Measurements from ENCODE around the gene NEUROD2.
A peak's percentile ranks its signal among the peaks of the same experiment; 100 is the strongest.
"Not testable (repeated sequence)": the region's sequence is repeated elsewhere in the genome, so short reads cannot be mapped to it uniquely, and the experiment has no call there.

The NEUROD2 gene

GRCh38 chr17:39591958-39592954, 15.5 kb downstream of the NEUROD2 start (continued):
- peak; percentile 98 for TF ChIP-seq REST (tag by site-specific recombination; IDR thresholded peaks at IDR 0.05)
- no peak for TF ChIP-seq MYNN (tag by site-specific recombination; IDR thresholded peaks at IDR 0.05; ENCODE audit: borderline replicate concordance)

GRCh38 chr17:39590180-39590579, 17.5 kb downstream of the NEUROD2 start:
- H3K4me3 ChIP-seq (ENCODE audit: low read depth, low read length); H3K9me3 ChIP-seq (ENCODE audit: control insufficient read depth, insufficient read depth, low read depth, low read length); H3K27ac ChIP-seq (ENCODE audit: extremely low read depth, low read depth, low read length); H3K36me3 ChIP-seq (ENCODE audit: control insufficient read depth in 2 of 2, insufficient read depth in 1 of 2, low read length in 2 of 2); POLR2A ChIA-PET; H3K4me1 ChIP-seq (ENCODE audit: control insufficient read depth, insufficient read depth, low read length): not testable (repeated sequence)
- TF ChIP-seq ZNF146 (tag by site-specific recombination; IDR thresholded peaks at IDR 0.05) (peak; percentile 39; the same call in 1 of the 2 replicates), ZNF398 (tag by site-specific recombination; IDR thresholded peaks at IDR 0.05) (peak; percentile 57)
- CTCF ChIA-PET = interaction anchor here (0.6 kb wide), 1 partner anchor 222 kb away, joined by 3 read pairs; no protein-coding TSS in a partner anchor

- no peak overlapping the region for H3K4me3 ChIP-seq (ENCODE audit: low read depth, low read length)
- TF ChIP-seq ZNF114 (tag by site-specific recombination; IDR thresholded peaks at IDR 0.05) (no peak), ZNF335 (tag by site-specific recombination; conservative IDR thresholded peaks at IDR 0.05) (no peak), ZNF837 (tag by site-specific recombination; IDR thresholded peaks at IDR 0.05) (no peak), ZNF394 (tag by site-specific recombination; IDR thresholded peaks at IDR 0.05; ENCODE audit: borderline replicate concordance) (no peak), REST (tag by site-specific recombination; IDR thresholded peaks at IDR 0.05) (no peak), KLF17 (tag by site-specific recombination; IDR thresholded peaks at IDR 0.05) (no peak)
- ChIA-PET POLR2A (interaction anchor here (0.7 to 2.1 kb wide), 2 partner anchors 9 to 41 kb away, joined by 6 to 9 read pairs; no protein-coding TSS in a partner anchor), CTCF (interaction anchor here (0.7 to 2.3 kb wide), 2 partner anchors 34 to 40 kb away, joined by 3 to 24 read pairs; no protein-coding TSS in a partner anchor)
- H3K36me3 ChIP-seq (ENCODE audit: control insufficient read depth in 2 of 2, insufficient read depth in 1 of 2, low read length in 2 of 2) = no peaks in the 10 kb centered on the region
- no peaks in the 10 kb centered on the region for H3K4me1 ChIP-seq (ENCODE audit: control insufficient read depth, insufficient read depth, low read length)
- H3K9me3 ChIP-seq (ENCODE audit: control insufficient read depth, insufficient read depth, low read depth, low read length) = no peaks in the 10 kb centered on the region
- no peak overlapping the region for H3K27ac ChIP-seq (ENCODE audit: extremely low read depth, low read depth, low read length)
Observed at GRCh38 chr17:39582658-39583057, 25.1 kb downstream of the NEUROD2 start.

Measured in HEK293 (cell line).